HG02885 (cell line): ENCODE measurements around the gene GCN1.

Experiments
- ATAC-seq: cut with Tn5 transposase; IDR thresholded peaks from one replicate; pipeline ENCODE4 v1.9.1; 2021; ENCODE audit warnings: mild to moderate bottlenecking; ENCODE audit not compliant: unreplicated experiment, poor library complexity

Gene GCN1

GRCh38 chr12:120125792-120126634 lies 68.5 kb downstream of the GCN1 start:
- no peak for ATAC-seq

DNA sequence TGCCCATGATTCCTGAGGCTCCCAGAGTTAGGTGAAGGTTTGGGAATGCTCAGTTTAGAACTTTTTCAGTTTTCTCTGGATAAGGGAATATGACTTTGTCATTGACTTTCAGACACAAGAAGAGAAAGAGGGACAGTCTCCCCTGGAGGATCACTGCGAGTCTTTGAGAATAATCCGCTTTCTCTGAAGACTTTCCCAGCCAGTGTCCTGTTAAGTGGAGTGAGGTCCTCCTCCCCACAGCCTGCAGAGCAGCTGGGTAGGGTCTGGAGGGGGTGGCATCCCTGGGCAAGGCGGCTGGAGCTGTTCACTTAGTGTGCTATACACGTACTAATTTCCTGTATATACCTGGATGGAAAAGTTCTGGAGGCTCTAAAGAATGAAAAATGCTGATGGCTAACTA lies 69.5 kb downstream of the GCN1 start:
- ATAC-seq: no peak

DNA sequence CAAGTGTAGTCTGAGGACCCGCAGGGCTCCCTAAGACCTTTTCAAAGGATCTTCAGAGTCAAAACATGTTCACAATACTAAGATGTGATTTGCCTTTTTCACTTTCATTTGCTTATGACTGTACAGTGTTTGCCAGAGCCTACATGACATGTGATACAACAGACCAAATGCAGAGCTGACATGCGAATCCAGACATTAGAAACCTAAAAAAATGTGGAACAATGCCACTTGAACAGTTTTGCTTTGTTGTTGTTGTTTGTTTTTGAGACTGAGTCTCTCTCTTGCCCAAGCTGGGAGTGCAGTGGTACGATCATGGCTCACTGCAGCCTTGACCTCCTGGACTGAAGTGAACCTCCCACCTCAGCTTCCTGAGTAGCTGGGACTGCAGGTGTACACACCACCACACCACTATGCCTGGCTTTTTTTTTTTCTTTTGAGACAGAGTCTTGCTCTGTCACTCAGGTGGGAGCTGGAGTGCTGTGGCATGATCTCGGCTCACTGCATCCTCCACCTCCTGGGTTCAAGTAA lies 72.7 kb downstream of the GCN1 start:
- peak; percentile 40 for ATAC-seq

GRCh38 chr12:120121343-120121742 lies 73.2 kb downstream of the GCN1 start:
- no peak for ATAC-seq

- peak; percentile 12 for ATAC-seq
Measured at GRCh38 chr12:120119271-120119973, 75.1 kb downstream of the GCN1 start.

GRCh38 chr12:120118321-120119061 lies 76.0 kb downstream of the GCN1 start:
- no peak for ATAC-seq

GRCh38 chr12:120117961-120118320 lies 76.6 kb downstream of the GCN1 start:
- ATAC-seq: no peak

DNA sequence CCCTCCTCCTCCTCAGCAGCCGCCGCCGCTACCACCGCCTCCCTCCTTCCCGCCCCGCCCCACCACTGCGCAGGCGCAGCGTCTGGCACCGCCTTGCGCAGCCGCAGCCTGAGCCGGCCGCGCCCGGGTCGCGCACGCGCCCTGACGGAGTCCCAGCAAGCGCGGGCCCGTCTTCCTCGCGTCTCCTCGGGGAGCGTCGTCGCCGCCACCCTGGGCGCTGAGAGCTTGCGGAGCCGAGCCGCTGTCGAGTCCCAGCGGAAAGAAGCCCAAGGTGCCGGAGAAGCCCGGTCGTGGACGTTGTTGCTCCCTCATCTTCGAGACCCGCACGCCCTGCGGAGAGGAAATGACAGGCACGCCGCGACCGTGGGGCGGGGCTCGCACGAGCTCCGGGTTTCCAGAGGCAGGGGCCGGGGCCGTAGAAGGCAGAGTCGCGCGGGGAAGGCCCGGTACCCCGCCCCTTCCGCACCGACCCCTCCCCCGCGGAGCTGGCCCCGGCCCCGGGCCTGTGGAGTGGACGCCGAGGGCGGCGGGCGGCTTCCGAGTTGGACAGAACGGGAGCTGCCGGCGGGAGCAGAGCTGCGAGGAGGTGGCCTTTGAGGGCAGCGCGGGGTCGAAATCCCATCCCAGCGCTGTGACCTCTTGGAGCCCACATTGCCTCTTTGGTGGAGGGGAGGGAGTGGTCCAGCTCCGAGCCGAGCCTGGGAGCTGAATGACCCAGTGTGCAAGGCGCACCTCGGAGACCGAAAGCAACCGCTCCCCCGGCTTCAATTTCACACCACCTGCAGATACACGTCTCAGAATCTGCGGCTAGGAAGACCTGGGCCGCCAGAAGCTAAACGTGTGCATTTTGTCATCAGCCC lies 77.5 kb downstream of the GCN1 start:
- peak; percentile 62 for ATAC-seq

- peak; percentile 3 for ATAC-seq
Measured at GRCh38 chr12:120116441-120116791, 78.1 kb downstream of the GCN1 start, which contains the start of gene RAB35. Gene RAB35, minus strand, starts transcription at chr12:120116753. Its CDS starts 103 bp downstream, at chr12:120116650.

DNA sequence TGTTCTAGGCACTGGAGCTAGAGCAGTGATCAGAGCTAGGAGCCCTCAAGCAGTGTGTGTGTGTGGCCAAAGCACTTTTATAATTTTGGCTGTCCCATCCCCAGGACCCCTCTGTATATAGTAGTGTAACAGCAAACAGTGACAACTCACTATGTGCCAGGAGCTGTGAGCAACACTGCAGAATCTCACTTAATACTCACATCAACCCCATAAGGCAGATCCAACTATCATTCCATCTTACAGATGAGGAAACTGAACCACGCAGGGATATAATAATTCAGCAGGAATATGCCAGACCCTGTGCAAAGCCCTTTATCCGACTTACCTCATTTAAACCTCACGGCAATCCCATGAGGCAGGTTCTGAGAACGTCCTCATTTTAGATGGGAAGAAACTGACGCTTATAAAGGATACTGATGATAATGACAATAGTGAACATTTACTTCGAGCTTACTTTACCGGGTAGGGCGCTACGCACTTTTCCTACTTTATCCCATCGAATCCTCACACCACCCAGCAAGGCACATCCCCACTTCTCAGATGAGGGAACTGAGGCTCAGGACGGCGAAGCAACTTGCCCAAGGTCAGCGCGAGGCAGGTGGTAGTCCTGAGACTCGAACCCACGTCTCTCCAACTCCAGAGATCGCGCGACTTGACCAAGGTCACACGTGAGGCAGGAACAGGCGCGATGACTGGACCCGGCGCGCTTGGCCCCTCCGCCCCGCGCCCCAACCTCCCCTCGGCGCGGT lies 78.6 kb downstream of the GCN1 start:
- no peak for ATAC-seq

DNA sequence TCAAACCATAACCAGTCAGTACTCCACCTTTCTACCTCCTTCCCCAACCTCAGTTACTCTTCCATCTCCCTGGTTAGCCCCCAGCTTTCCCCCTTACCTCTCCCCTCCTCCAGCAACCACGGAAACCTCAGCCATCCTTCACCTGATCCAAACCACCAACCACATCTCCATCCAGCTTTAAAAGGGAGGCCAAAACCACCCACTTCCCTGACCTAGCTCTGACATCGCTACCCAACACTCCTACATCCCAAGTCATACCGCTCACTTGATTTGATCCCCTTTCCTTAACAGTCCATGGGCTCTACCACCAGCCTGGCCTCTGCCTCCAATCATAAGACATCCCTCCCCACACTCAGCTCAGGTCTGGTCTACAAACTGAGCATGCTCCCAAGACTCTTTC lies 79.4 kb downstream of the GCN1 start:
- no peak for ATAC-seq

GRCh38 chr12:120110550-120111501 lies 83.7 kb downstream of the GCN1 start:
- ATAC-seq: peak; percentile 63

DNA sequence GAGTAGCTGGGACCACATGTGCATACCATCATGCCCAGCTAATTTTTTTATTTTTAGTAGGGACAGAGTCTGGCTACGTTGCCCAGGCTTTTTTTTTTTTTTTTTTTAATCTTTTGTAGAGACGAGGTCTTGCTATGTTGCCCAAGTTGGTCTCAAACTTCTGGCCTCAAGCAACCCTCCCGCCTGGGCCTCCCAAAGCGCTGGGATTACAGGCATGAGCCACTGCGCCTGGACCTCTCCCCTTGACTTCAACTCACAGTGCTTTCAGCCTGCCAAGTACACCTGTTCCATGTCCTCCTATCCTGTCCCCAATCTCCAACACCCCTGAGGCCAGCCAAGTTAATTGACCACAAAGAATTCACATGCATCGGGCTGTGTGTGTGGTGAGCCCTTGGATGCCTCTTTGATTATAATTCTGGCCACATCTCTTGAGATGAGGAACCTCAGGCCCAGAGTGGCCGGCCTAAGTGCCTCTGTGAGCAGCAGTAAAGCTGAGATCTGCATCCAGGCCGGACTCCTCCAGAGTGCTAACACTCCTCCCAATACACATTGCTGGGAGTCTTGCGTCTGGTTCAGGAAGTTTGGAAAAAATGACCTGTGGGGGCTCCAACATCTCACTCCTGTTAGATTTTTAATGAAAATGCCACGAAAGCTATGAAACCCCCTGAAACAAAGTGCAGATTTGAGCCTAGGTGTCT lies 84.8 kb downstream of the GCN1 start:
- ATAC-seq: no peak

DNA sequence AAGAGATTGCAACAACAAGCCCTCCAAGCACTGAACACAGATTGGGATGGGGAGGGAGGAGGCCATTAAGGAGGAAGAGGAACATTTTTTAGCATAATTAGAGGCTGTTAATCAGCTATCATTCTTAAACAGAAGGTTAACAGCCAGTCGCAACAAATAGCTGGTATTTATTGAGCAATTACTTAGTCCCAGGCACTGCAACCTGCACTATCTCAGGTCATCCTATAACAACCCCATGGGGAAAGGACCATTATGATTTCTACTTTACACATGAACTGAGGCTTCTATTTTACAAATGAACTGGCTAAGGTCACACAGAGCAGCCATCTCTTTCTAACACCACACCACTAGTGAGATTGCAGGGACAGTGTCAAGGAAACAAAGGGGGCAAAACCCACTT lies 88.4 kb downstream of the GCN1 start:
- ATAC-seq: no peak

DNA sequence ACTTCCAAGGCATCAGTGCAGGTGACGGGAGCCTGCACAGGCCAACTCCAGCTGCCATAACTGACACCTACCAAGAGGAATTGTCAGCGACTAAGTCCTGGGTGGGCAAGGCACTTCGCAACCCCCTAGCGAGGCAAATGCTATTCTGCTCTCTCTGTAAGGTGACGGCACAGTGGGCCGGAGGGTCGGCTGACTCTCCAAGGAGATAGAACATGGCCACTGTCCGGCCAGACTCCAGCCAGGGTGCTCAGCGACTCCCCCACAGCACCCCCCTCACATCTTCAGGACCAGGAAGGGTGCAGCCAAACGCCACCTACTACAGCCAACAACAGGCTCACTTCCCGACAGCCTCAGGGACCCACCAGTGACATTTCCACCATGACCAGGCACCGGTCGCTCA lies 91.1 kb downstream of the GCN1 start:
- no peak for ATAC-seq

GRCh38 chr12:120103044-120103338 lies 91.5 kb downstream of the GCN1 start:
- no peak for ATAC-seq

GRCh38 chr12:120102189-120103043 lies 92.1 kb downstream of the GCN1 start:
- ATAC-seq: no peak
